NCI-H1092 treated with DMSO at 0.1 percent for 48 hours (cell line): ENCODE results near the gene PRKCI.
"Not testable (repeated sequence)": the region's sequence is repeated elsewhere in the genome, so short reads cannot be mapped to it uniquely, and the experiment has no call there.

Experiments used
- DNase-seq: peaks from one replicate; lab custom pipeline; 2025; lab: John Stamatoyannopoulos, UW

PRKCI gene

DNA sequence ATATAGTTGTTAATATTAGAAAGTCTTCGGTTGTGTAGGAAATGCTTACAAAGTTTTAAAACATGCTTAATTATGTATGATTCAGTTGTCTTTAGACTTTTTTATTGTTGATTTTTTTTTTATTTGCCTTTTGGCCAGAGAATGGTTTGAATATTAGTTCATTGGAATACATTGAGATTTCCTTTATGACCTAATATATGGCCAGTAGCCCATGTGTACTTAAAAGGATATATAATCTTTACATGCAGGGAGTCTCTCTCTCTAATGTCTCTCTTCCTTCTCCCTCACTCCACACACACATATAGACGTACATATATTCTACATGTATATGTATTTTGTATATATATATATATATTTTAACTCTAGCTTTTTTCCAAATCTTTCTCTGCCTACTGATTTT is 68.0 kb downstream of the PRKCI start:
- DNase-seq, result no peak

DNA sequence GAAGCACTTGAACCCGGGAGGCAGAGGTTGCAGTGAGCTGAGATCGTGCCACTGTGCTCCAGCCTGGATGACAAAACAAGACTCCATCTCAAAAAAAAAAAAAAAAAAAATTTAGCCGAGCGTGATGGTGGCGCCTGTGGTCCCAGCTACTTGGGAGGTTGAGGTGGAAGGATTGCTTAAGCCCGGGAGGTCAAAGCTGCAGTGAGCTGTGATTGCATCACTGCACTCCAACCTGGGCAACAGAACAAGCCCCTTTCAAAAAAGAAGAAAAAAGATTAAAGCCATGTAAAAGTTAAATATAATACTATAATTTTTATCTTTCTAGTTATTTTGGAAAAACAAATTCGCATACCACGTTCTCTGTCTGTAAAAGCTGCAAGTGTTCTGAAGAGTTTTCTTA is 73.4 kb downstream of the PRKCI start:
- no peak for DNase-seq

- DNase-seq, result no peak
Measured at GRCh38 chr3:170296703-170297102, 74.5 kb downstream of the PRKCI start.

DNA sequence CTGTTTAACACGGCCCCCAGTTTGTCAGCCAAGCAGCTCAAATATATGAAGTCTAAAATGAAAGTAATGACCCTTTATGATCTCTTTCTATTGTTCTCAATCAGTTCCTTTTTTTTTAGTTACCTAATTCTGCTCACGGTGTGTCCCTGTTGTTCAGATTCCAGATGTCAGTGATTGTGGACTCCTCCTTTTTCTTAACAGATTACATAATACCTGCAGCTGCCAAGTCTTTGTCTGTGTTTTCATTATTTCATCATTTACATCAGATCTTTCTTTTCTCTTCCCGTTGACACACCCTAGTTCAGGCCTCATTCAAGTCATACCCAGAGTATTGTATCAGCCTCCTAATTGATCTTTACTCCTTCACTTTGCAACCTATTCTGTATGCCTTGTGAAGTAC is 79.2 kb downstream of the PRKCI start:
- no peak for DNase-seq

DNA sequence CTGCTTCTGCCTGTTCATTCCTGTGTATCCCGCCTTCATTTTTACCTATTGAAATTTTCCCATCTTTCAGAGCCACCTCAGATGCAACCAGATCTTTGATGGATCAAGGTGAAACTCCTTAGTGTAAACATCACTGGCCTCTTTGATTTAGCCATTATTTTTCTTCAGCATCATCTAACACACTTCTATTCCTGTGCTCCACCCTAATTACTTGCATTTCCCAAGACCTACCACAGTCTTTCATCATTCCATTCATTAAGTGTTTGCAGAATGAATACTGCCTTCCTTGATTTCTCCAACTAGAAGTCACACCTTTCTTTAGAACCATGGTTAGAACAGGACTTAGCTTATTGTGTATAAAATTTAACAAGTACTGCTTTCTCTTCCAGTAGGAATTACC is 79.8 kb downstream of the PRKCI start:
- DNase-seq, result no peak

- DNase-seq, result no peak
Measured at GRCh38 chr3:170306015-170306414, 83.8 kb downstream of the PRKCI start.

GRCh38 chr3:170307671-170308405 is 85.6 kb downstream of the PRKCI start:
- DNase-seq, result no peak

DNA sequence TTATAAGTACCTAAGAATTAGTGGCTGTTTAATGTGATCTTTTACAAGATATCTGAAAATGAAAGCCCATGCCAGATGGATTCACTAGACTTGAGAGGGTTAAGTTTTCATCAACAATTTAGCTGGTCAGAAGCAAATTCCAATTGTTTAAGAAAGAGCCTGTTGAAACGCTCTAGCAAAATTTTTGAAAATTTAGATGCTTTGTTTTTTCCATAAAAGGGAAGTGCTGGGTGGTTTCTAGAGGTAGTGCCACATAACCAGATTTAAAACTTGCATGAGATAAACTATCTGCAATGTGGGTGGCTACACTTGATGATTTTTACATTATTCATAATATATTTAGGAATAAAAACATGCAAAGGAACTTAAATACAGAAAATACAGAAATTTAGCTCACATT is 86.8 kb downstream of the PRKCI start:
- DNase-seq, result no peak

- no peak for DNase-seq
Measured at GRCh38 chr3:170317954-170318353, 95.7 kb downstream of the PRKCI start.

GRCh38 chr3:170320461-170321121 is 98.4 kb downstream of the PRKCI start:
- DNase-seq, result no peak

DNA sequence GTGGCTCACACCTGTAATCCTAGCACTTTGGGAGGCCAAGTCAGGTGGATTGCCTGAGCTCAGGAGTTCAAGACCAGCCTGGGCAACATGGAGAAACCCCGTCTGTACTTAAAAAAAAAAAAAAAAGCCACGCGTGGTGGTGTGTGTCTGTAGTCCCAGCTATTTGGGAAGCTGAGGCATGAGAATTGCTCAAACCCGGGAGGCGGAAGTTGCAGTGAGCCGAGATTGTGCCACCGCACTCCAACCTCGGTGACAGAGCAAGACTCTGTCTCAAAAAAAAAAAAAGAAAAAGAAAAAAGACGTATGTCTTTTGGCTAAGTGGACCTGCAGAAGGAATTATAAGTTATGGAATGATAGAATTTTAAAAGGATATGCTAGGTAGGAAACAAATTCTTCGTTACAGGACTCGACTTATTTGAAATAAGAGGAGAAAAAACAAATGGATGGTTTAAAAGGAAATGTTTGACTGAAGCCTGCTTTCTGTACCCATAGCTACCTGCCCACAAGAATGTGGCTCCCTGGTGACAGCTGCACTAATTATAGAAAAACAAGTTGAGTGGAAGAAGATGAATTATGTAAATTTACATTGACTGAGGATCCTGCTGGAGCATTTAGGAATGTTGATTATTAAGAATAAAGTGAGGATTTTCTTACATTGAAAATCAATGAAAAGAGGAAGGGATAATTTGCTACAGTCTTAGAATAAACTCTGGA is 99.3 kb downstream of the PRKCI start:
- no peak for DNase-seq

- no peak for DNase-seq
Measured at GRCh38 chr3:170322566-170323269, 100.5 kb downstream of the PRKCI start.

DNA sequence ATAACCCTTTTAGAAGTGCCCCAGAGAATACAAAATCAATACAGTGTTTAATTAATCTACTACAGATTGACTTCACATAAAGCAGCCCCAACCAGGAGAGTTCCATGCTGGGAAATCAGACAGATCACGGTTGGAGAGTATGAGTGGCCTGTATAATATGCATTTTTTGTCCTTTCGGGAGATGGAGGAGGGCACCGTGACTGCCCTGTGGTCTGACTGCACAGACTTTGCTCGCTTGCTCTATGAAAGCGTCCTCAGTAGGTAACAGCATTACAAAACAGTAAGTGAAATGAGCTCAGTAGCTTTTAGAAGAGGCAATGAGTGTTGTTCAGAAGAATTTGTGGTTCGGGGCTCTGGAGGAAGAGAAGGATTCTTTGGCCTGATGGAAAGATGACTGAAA is 101.1 kb downstream of the PRKCI start:
- DNase-seq, result no peak

- DNase-seq, result no peak
Measured at GRCh38 chr3:170324962-170325361, 102.7 kb downstream of the PRKCI start.

DNA sequence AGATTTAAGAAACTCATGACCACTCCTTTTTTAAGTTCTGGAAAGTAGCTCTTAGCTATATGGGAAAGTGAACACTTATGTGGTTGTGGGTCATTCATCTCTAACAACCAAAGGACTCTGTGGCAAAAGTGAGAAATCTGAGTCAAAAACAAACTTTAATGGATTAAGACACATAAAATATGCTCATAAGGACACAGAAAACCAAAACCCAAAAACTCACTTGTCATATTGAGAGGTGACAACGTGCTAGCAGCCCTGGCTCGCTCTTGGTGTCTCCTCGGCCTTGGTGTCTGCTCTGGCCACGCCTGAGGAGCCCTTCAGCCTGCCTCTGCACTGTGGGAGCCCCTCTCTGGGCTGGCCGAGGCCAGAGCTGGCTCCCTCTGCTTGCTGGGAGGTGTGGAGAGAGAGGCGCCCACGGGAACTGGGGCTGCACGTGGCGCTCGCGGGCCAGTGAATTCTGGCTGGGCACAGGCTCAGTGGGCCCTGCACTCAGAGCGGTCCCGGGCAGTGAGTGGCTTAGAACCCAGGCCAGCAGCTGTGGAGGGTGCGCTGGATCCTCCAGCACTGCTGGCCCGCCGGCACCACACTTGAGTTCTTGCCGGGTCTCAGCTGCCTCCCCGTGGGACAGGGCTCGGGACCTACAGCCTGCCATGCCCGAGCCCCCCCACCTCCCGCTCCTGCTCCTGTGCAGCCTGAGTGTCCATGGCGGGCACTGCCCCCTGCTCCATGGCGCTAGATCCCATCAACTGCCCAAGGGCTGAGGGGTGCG is 105.0 kb downstream of the PRKCI start:
- DNase-seq, result no peak

GRCh38 chr3:170327868-170328548 is 105.8 kb downstream of the PRKCI start:
- DNase-seq, result not testable (repeated sequence)

DNA sequence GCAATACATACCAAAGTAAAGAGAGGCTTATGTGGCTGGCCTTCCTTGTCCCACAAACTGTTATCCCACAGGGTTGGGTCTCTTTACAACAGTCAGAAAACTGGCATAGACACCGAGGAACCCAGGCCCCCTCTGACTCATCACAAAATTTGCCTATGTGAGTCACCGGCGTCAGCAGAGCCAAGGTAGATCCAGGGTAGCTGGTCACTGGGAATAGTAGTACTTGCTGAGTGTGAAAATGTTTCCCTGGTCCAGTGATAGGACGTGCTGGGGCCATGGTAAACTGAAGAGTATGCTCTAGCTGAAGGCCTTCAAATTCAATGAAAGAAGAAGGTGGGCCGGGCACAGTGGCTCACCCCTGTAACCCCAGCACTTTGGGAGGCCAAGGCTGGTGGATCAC is 108.1 kb downstream of the PRKCI start:
- DNase-seq, result no peak

- no peak for DNase-seq
Measured at GRCh38 chr3:170331143-170331542, 108.9 kb downstream of the PRKCI start.

GRCh38 chr3:170337420-170337819 is 115.2 kb downstream of the PRKCI start:
- no peak for DNase-seq

- no peak for DNase-seq
Measured at GRCh38 chr3:170338690-170339340, 116.6 kb downstream of the PRKCI start.

DNA sequence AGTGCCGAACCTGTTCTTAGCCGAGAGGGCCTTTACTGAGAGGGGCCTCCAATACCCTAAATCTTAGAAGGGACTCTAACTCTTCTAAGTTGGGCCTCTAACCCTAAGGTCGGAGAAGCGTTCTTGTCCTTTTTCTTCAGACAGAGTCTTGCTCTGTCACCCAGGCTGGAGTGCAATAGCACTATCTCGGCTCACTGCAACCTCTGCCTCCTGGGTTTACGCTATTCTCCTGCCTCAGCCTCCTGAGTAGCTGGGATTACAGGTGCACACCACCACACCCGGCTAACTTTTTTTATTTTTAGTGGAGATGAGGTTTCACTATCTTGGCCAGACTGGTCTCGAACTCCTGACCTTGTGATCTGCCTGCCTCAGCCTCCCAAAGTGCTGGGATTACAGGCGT is 120.0 kb downstream of the PRKCI start:
- not testable (repeated sequence) for DNase-seq
